GM18526 (cell line): Measurements from ENCODE around the gene TRMT10C.

ENCODE experiments used
- POLR2A ChIP-seq: IDR thresholded peaks from 3 replicates; pipeline ENCODE4 v1.6.1; 2011; ENCODE audit not compliant: insufficient read length; ENCODE audit errors: extremely low read depth

The TRMT10C gene

DNA sequence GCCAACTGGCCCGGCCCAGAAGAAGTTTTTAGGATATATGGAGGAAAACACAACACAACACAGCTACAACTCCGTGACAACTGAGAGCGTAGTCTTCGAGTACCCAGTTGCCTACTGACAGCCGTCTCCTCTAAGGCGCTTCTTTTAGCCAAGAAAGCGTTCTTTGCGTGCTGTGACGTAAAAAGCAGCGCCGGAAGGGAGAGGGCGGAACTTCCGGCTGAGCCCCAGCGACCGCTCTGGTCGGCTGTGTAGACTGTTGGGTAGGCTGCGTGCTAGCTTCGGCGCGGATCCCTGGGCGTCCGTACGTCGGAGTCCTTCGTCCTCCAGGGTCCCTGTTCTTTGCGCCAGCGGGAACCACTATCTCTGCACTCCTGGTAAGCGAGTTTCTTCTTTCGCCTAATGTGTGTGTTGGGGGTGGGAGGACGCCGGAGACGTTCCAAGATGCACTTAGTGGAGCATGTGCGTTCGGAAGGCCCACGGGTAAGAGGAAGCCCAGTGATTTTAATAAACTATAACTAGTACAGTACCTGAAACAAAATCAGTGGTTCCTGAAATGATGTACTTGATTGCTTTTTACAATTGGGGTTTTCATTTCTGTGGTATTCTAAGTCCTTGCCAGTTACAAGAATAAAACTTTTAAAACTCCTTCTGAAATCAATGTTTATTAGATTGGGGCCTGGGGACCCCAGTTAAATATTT is at the start of gene TRMT10C:
Gene TRMT10C, plus strand, starts transcription at position 239 of the 699 bp plus-strand sequence. CDS start 2,914 bp downstream, outside the sequence.
- TF ChIP-seq POLR2A = peak; percentile 88

DNA sequence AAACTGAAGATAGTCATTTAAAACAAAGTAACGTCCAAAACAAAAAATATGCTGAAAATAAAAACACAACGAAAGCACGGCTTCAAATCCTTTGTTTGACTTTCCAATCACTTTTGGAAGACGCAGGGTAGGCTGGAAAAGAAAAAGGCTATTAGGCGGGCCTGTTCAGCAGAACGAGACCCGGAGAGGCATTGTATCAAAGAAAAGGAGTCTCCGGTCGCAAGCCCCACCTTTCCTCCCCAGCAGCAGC is 49.3 kb upstream of the TRMT10C start:
- TF ChIP-seq POLR2A = no peak

DNA sequence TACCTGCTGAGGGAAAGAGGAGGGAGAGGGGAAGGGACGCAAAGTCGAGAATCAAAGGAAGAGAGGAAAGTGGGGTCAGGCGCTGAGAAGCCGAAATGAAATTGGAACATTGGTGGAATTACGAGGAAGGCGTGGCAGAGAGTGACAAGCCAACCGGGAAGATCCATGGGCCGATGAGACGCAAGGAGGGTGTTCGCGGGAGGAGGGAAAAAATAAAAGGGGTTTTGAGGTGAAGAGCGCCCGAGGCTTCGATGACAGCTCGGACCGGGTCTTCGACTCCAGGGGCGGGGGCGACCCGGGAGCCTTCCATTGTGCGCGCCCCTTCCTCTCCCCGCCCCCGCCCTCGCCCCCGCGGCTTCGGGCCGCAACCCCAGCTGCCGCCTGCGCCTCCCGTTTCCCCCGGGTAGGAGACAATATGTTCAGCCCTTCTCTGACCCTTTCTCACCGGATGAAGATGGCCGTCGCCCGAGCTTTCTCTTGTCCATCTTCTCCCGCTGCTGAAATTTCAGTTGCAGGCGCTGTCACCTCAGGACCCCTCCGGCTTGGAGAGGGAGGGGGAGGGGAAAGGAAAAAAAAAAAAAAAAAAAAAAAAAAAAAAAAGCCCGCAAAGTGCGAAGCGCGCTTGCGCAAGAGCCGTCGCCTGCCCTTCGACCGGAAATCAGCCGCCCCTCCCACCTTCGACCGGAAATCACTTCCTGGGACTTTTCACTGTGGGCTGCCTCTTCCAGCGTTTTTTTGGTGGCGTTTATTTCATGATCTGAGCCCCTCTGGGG is 48.8 kb upstream of the TRMT10C start, which contains the start of gene SENP7:
Gene SENP7, minus strand, starts transcription at position 567 of the 773 bp plus-strand sequence. Its CDS starts 82 bp downstream, at position 485.
- peak; percentile 48 for TF ChIP-seq POLR2A

DNA sequence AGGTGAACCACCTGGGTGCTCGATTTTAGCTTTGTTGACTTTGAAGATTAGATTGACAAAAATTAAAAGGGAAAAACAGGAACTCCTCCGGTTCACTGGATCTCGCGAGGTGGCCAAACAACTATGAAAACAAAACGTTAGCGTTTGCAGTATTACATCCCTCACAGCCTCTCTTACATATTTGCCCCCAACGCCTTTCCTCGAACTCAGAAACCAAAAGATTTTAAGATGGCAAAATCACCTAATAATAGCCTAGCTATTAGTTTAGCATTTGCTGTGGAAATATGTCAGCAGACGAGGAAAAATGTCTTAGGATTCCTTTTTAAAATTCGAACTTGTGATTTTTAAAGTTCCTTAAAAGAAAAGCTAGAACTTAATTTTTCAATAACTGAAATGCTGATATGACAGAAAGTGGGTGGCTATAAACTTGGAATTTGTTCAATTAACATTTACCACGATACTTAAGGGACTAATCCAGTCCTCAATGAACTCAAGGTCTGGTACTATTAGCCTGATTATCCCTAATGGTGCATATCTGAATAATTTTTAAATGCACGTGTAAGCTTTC is 48.2 kb upstream of the TRMT10C start:
- peak; percentile 10 for TF ChIP-seq POLR2A

DNA sequence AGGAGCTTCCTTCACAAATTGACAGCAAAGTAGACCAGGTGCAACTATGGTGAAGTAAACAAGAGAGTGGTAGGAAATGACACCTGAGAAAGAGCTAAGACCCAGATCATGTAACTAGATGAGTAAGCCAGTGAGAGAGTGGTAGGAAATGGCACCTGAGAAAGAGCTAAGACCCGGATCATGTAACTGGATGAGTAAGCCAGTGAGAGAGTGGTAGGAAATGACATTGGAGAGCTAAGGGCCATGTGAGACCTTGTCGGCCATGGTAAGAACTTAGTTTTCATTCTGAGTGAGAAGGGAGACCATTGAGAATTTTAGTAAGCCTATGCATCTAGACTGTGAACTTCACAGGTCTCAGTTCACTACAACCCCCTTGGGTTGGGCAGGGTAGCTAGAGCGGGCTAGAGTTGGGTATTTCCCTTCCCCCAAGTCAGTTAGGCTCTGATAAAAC is 43.2 kb upstream of the TRMT10C start:
- no peak for TF ChIP-seq POLR2A

DNA sequence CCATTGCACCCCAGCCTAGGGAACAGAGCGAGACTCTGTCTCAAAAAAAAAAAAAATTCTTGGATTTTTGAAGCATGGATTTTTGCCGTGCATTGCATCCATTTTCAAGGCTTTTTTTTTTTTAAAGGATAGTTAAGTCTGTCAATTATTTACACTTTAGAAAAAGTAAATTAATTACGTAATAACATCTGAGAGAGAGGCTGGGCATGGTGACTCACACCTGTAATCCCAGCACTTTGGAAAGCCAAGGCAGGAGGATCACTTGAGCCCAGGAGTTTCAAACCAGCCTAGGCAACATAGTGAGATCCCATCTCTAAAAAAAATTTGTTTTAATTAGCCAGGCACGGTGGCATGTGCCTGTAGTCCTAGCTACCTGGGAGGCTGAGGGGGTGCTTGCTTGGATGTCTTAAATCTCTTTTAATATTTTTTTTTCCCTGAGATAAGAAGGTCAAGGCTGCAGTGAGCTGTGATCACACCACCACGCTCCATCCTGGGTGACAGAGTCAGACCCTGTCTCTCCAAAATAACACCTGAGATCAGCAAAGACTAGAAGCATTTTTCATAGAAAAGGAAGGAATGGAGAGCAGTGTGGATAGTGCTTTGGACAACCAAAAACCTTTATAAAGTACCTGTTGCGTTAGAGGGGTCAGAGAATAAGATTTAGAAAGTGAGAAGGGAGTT is 41.8 kb upstream of the TRMT10C start:
- TF ChIP-seq POLR2A = no peak

DNA sequence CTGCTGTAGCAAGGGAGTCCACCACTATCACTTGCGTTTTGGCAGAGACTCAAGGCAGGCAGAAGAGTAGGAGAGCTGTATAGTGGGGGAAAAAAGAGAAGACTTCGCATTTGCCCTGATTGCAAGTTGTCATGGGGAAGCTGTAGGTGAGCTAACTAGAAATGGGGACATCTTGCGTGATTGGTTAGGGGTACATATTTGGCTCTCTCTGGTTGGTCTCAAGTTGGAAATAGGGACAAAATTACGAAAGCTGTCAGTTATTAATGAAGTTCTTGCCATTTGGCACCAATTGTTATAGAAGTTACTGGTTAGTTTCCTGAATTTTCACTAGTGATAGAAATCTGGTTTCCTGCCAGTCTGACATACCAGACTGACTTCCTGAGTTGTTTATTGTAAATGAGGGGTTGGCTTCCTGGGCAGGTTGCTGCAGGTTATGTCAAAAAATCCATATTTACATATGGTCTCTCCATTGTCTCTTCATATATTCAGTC is 40.4 kb upstream of the TRMT10C start:
- TF ChIP-seq POLR2A = no peak

DNA sequence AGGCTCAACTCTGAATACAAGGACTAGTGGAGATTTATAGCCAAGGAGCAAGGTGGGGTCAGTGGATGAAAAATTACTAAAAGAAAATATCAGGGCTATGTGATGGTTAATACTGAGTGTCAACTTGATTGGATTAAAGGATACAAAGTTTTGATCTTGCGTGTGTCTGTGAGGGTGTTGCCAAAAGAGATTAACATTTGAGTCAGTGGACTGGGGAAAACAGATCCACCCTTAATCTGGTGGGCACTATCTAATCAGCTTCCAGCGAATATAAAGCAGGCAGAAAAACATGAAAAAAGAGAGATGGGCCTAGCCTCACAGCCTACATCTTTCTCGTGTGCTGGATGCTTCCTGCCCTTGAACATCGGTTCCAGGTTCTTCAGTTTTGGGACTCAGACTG is 34.2 kb upstream of the TRMT10C start:
- no peak for TF ChIP-seq POLR2A

DNA sequence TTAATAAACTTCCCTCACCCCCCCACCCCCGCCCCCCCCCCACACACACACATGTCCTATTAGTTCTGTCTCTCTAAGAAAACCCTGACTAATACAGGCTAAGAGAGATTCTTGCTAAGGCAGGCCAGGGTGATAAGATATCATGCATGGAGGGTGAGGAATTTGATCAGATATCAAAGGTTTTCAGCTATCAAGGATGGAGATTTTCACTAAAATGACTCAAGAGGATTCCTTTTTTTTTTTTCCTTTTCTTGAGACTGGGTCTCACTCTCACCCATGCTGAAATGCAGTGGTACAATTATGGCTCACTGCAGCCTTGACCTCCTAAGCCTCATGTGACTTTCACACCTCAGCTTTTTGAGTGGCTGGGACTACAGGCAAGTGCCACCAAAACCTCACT is 33.8 kb upstream of the TRMT10C start:
- TF ChIP-seq POLR2A = no peak

DNA sequence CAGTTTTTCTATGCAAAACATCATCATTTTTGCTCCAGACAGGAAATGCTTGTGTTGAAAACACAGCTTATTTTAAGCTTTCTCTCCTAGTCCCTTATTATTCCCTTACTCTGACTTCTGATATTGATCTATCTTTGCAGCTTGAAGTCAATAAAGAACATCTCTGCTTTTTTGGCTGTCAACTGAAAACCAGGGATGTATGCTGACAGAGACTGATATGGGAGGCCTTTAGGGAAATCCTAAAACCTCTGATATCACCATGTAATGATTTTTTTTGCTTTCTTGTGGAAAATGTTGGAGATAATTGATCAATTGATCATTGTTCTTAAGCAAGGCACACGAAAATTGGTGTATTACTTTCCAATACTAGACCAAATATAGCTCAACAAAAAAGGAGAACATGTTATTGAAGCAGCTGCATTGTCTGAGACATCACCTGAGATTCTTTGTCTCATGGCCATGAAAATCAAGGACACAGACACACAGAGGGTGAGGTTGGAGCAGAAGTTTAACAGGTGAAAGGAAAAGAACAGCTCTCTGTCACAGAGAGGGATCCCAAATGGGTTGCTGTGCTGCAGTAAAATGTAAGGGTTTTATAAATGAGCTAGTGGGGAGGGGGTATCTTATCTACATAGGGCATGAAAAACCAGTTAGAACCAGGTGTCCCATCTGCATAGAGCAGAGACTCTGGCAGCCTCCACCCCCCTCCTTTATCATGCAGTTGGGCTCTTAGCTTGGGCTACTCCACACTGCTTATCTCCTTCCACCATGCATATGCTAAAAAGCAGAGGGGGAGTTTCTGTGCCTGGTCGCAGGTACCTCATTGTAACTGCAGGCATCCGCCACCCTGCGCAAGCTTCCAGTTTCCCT is 31.6 kb upstream of the TRMT10C start:
- no peak for TF ChIP-seq POLR2A

DNA sequence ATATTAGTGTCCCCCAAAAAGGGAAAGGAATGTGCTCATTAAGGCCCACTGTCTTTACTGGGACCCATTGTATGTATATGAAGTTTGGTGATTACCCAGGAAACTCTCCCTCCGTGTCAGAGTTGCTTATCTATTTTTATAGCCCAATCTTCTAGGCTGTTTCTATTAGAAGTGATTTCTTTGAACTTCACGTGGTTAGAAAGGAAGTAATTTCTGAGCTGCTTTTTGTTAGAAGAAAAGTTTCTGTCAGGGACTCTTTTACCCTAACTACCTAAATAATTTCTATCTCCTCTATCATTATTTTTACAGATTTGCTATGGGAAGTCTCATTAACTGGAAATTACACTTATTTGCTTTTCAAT is 31.0 kb upstream of the TRMT10C start:
- TF ChIP-seq POLR2A = no peak

DNA sequence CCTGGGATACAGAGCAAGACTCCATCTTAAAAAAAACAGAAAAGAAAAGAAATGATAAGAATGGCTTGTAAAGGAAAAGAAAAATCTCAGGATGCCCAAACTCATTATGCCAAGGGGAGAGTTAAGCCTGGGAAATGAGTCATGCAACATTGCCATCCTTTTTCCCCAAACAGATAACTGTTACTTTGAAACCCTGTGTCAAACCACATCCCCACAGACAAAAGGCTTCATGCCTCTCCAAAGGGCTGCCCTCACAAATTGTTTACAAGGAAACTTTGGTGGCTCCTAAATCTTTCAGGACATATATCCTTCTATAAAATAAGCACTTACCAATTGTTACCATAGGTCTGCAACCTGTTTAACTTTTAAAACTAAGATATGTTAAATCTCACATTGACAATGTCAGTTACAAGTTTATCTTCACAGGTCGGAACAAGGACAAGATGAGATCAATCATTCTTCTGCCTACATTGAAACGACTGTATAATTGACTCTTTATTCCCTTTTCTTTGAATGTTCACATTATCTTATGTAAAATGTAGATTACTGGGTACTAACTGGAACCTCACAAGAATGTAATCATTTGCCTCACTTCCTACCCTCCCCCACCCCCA is 30.1 kb upstream of the TRMT10C start:
- no peak for TF ChIP-seq POLR2A

DNA sequence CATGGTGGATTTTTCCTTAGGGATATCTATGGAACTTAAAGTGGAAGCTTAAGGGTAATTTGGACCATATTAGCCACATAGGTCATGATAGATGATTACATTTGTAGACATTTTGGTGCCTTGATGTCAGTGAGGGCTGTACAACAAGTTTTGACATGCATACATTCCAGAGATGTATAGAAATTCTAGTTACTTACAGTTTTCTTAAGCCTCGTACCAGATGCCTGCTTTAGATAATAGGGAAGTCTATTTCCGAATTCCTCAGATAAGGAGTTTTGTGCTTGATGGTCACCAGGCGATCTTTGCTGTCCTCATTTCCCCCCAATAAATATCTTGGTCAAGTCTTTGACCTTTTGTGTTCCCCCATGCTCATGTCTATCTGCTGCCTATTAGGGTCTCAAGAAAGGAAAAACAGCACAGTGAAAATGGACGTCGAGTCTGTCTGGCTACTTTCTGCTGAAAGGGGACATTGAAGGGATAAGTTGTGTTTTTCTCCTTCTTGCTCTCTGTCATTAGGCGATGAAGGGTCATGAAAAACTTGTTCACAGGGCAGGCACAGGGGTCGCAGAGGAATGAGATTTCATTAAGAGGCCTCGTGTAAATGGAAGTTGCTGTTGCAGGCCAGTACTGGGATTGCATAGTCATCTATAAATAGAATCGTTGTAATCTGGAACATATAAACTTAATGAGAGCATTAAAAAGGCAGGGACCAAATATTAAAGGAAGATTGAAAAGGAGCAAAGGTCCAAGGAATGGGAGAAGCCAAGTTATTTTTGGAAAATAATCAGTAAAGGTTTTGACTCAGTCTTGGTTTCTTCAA is 28.7 kb upstream of the TRMT10C start:
- no peak for TF ChIP-seq POLR2A
